Measurements from ENCODE around the gene LARP1. TPM values are rescaled to one million over a fixed set of nuclear protein-coding genes. Genes with fewer than 3 reads are reported as not detected.
"Not testable (repeated sequence)": the region's sequence is repeated elsewhere in the genome, so short reads cannot be mapped to it uniquely, and the experiment has no call there.

LARP1 gene
- total RNA-seq, 6 experiments from 2014 or later, result 58.2 to 85.7 (median 73.0) TPM

DNA sequence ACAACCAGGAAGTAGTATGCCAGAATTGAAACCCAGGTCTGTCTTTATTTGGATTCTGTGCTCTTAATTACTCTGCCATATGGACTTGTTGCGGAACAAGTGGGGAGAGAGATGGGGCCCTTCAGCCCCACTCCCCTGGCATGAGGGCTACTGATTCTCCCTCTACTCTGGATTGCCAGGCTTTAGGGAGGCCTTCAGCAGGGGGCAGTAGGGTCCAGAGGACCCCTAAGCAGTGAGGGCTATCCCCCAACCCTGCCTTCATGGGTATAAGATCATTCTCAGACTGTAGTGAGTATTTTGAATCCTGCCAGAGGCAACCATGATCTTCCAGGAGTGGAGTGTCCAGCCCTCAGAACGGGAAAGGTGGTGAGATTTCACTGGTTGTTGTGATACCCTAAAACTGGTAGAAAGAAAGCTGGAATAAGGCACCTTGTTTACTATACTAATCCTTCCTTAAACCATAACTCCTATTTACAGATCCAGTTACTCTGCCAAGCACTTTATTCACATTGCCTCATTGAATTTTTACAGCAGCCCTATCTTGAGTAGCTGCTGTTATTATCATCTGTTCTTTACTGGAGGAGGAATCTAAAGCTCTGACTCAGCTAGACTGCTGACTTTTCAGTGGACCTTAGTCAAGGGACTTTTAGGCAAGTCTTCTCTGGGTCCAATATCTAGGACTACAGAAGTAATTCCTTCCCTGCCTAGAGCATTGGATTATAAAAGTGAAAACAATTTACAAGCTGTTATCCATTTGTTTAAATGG, 31.3 kb upstream of the LARP1 start:
- WGBS (ENCODE audit: insufficient coverage, low coverage, low lambda C conversion rate, missing lambda C conversion rate), result 100% methylated on average over 1 of the region's 2 CpGs

DNA sequence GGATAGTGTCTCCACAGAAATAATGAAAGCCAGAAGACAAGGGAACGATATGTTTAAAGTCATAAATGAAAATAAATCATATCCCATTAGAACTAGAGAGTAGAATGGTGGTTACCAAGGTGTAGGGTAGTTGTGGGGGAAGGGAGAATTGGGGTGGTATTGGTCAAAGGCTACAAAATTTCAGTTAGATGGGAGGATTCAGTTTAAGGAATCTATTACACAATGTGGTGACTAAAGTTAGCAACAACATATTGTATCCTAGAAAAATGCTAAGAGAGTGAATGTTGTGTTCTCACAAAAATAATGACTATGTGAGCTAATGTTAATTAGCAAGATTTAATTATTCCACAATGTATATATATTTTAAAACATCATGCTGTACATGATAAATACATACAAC, 27.8 kb upstream of the LARP1 start:
- WGBS (ENCODE audit: insufficient coverage, low coverage, low lambda C conversion rate, missing lambda C conversion rate), result 100% methylated on average over 1 of the region's 1 CpG
- intact Hi-C loops (cut with DNase I), result no loop called here
- ATAC-seq, result peak in 3 of 4 donors; percentile 19 to 45 (median 35)

More for the DNA sequence above, 31.3 kb upstream of the LARP1 start:
- no peak overlapping the region for H3K4me3 ChIP-seq
- peaks cover 0 to 16% (median 6%) of the 10 kb centered on the region in 4 donors for H3K4me1 ChIP-seq
- intact Hi-C loops (cut with DNase I), result no loop called here
- H3K27ac ChIP-seq, result no peak overlapping the region
- no peaks in the 10 kb centered on the region for H3K9me3 ChIP-seq
- TF ChIP-seq, protein P1, sequence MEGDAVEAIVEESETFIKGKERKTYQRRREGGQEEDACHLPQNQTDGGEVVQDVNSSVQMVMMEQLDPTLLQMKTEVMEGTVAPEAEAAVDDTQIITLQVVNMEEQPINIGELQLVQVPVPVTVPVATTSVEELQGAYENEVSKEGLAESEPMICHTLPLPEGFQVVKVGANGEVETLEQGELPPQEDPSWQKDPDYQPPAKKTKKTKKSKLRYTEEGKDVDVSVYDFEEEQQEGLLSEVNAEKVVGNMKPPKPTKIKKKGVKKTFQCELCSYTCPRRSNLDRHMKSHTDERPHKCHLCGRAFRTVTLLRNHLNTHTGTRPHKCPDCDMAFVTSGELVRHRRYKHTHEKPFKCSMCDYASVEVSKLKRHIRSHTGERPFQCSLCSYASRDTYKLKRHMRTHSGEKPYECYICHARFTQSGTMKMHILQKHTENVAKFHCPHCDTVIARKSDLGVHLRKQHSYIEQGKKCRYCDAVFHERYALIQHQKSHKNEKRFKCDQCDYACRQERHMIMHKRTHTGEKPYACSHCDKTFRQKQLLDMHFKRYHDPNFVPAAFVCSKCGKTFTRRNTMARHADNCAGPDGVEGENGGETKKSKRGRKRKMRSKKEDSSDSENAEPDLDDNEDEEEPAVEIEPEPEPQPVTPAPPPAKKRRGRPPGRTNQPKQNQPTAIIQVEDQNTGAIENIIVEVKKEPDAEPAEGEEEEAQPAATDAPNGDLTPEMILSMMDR (IDR thresholded peaks at IDR 0.05), result no peak
- TF ChIP-seq POLR2A (IDR thresholded peaks at IDR 0.05), result no peak
- no peaks in the 10 kb centered on the region for H3K36me3 ChIP-seq
- H3K27me3 ChIP-seq, result no peaks in the 10 kb centered on the region
- DNase-seq (no peak), ATAC-seq (peak in 2 of 4 donors; percentile 21 to 50)

DNA sequence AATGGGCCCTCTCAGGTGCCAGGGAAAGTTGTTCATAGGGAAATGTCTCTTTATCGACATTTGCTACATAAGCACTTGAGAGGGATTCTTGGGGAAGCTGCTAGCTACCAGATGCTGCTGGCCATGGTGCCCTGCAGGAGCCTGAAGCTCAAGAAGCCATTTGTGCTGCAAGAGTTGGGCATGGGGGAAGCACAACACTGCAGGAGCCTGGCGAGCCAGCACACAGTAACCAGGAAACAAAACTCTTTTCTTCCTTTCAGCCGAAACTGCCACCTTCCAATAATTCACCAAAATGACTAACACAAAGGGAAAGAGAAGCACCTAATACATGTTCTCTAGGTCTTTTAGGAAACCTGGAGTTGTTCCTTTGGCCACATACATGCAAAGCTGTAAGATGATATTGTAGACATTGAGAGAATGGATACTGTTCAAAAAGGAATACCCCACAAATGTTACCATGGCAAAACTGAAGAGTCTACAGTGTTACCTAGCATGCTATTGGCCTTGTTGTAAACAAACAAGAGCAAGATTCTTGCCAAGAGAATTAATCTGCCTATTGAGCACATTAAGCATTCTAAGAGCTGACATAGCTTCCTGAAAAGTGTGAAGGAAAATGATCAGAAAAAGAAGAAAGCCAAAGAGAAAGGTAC, 26.1 kb upstream of the LARP1 start:
- Histone ChIP-seq H3K4me1 (peaks cover 0 to 9% (median 0%) of the 10 kb centered on the region in 4 donors), H3K9me3 (no peaks in the 10 kb centered on the region), H3K4me3 (no peak overlapping the region), H3K36me3 (no peaks in the 10 kb centered on the region), H3K27me3 (no peaks in the 10 kb centered on the region), H3K27ac (no peak overlapping the region)
- DNase-seq (no peak), ATAC-seq (no peak)
- WGBS (ENCODE audit: insufficient coverage, low coverage, low lambda C conversion rate, missing lambda C conversion rate), result 80% methylated on average over 2 of the region's 3 CpGs
- TF ChIP-seq, protein P1 (IDR thresholded peaks at IDR 0.05), result no peak
- no peak for TF ChIP-seq POLR2A (IDR thresholded peaks at IDR 0.05)
- intact Hi-C loops (cut with DNase I), result no loop called here

More for the DNA sequence above, 27.8 kb upstream of the LARP1 start:
- TF ChIP-seq POLR2A (IDR thresholded peaks at IDR 0.05), result no peak
- Histone ChIP-seq H3K36me3 (no peaks in the 10 kb centered on the region), H3K4me3 (no peak overlapping the region), H3K27ac (no peak overlapping the region), H3K27me3 (no peaks in the 10 kb centered on the region), H3K9me3 (no peaks in the 10 kb centered on the region), H3K4me1 (peaks cover 0 to 16% (median 5%) of the 10 kb centered on the region in 4 donors)
- DNase-seq, result no peak

DNA sequence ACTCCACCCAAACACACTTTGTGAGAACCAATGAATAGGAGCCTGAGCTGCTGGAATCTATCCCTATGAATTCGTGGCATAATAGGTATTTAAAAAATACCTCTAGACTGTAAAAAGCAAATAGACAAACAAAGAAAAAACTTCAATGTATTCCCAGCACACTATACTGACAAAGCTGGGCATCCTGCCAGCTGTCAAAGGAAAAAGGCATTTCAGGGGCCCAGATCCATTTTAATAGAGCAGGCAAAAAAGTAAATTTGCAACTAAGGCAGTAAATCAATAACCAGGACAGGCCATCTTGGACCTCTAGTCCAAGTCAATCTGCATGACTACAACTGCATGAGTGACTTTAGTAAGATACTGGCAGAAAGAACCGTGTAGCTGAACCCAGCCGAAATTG, 25.6 kb upstream of the LARP1 start:
- intact Hi-C loops (cut with DNase I), result no loop called here
- no peaks in the 10 kb centered on the region for H3K27me3 ChIP-seq
- no peak for TF ChIP-seq POLR2A (IDR thresholded peaks at IDR 0.05)
- TF ChIP-seq, protein P1 (IDR thresholded peaks at IDR 0.05), result no peak
- no peak overlapping the region for H3K27ac ChIP-seq
- ATAC-seq (peak in 1 of 4 donors; percentile 70), DNase-seq (no peak)
- no peaks in the 10 kb centered on the region for H3K36me3 ChIP-seq
- H3K4me1 ChIP-seq, result peaks cover 0 to 9% (median 0%) of the 10 kb centered on the region in 4 donors
- 61% methylated on average over 3 of the region's 3 CpGs for WGBS (ENCODE audit: insufficient coverage, low coverage, low lambda C conversion rate, missing lambda C conversion rate)
- no peaks in the 10 kb centered on the region for H3K9me3 ChIP-seq
- H3K4me3 ChIP-seq, result no peak overlapping the region

DNA sequence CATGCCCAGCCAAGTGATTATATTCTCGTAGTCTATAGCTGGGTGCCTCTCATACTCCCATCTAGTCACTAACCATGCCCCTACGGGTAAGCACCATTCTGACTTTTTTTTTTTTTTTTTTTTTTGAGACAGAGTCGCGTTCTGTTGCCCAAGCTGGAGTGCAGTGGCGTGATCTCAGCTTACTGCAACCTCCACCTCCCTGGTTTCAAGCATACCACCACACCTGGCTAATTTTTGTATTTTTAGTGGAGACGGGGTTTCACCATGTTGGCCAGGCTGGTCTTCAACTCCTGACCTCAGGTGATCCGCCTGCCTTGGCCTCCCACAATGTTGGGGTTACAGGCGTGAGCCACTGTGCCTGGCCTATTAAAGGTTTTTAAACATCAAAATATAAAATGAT, 24.4 kb upstream of the LARP1 start:
- H3K36me3 ChIP-seq; H3K27me3 ChIP-seq; H3K4me3 ChIP-seq; H3K4me1 ChIP-seq; H3K9me3 ChIP-seq; H3K27ac ChIP-seq; DNase-seq; ATAC-seq; intact Hi-C loops (cut with DNase I): not testable (repeated sequence)
- whole genome bisulfite sequencing (ENCODE audit: insufficient coverage, low coverage, low lambda C conversion rate, missing lambda C conversion rate), result 94% methylated on average over 6 of the region's 8 CpGs

All from right lobe of liver (tissue), 6 donors.